Subcutaneous abdominal adipose tissue (tissue), 5 donors: ENCODE measurements around the gene NPTX1.

Experiments used
- H3K27ac ChIP-seq: one replicate; pipeline ENCODE4 v1.7.0; 2013; ENCODE audit warnings: low read depth, mild to moderate bottlenecking, inconsistent platforms, low read length, moderate library complexity
- H3K27me3 ChIP-seq, 5 donors: one replicate each; pipeline ENCODE4 v1.7.0; 2013; ENCODE audit warnings: low read length in 5 of 5, inconsistent platforms in 1 of 5; ENCODE audit not compliant: control insufficient read depth in 5 of 5, insufficient read depth in 4 of 5
- H3K36me3 ChIP-seq, 5 donors: one replicate each; pipeline ENCODE4 v1.7.0; 2013; ENCODE audit warnings: low read length in 5 of 5; ENCODE audit not compliant: control insufficient read depth in 5 of 5, insufficient read depth in 5 of 5
- H3K4me1 ChIP-seq, 5 donors: one replicate each; pipeline ENCODE4 v1.7.0; 2013; ENCODE audit warnings: low read length in 5 of 5, mild to moderate bottlenecking in 3 of 5, moderate library complexity in 1 of 5; ENCODE audit not compliant: control insufficient read depth in 5 of 5, insufficient read depth in 5 of 5
- H3K4me3 ChIP-seq, 5 donors: one replicate each; pipeline ENCODE4 v1.7.0; 2013; ENCODE audit warnings: low read length in 5 of 5, low read depth in 1 of 5
- H3K9ac ChIP-seq, 5 donors: one replicate each; pipeline ENCODE4 v1.7.0; 2013; ENCODE audit warnings: low read length in 5 of 5, mild to moderate bottlenecking in 4 of 5, moderate library complexity in 3 of 5
- H3K9me3 ChIP-seq, 5 donors: one replicate each; pipeline ENCODE4 v1.7.0; 2013; ENCODE audit warnings: low read length in 5 of 5; ENCODE audit not compliant: control insufficient read depth in 5 of 5
- donor health status: healthy.
- donor health status: healthy.
- donor health status: healthy.
- donor health status: healthy.
- donor health status: healthy.

Gene NPTX1

DNA sequence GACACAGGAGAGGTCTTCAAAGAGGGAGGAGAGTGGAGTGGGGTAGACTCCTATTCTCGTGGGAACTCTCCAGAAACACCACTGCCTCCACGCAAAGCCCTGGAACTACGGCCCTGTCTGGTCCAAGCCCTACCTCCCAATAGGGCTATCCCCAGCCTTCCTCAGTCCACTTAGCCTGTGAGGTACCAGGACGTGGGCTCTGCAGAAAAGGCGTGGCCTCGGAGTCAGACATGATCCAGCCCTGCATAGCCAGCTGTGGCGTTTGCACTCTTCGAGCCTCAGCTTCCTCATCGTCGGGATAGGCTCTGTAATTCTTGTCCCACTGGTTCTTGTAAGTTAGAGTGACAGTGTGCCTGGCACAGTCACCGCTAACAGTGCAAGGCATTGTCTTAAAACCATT is 47.6 kb downstream of the NPTX1 start:
- Histone ChIP-seq H3K36me3 (peaks cover 0 to 31% (median 9%) of the 10 kb centered on the region in 5 donors), H3K4me3 (no peak overlapping the region), H3K9me3 (no peaks in the 10 kb centered on the region), H3K9ac (no peak overlapping the region), H3K27ac (no peak overlapping the region), H3K4me1 (peaks cover 0 to 7% (median 7%) of the 10 kb centered on the region in 5 donors), H3K27me3 (no peaks in the 10 kb centered on the region)

DNA sequence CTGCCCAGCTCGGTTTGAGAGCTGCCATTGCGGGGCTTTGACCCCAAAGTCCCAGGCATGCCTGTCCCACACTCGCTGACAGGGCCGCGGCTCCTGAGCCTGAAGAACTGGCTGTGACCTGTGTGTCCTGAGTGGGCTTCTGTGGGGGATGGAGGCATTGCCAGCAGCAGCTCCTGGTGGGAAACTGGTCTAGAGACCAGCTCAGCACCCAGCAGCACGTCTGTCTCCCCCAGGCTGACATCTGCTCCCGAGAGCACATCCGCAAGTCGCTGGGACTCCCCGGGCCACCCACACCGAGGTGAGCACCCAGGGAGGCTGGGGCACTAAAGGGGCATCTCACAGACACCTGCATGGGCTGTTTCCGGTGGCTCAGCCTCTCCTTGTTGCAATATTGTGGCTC is 48.0 kb downstream of the NPTX1 start:
- no peaks in the 10 kb centered on the region for H3K9me3 ChIP-seq
- no peak overlapping the region for H3K27ac ChIP-seq
- H3K4me1 ChIP-seq = peaks cover 0 to 11% (median 10%) of the 10 kb centered on the region in 5 donors
- no peak overlapping the region for H3K4me3 ChIP-seq
- peaks cover 0 to 31% (median 9%) of the 10 kb centered on the region in 5 donors for H3K36me3 ChIP-seq
- H3K27me3 ChIP-seq = no peaks in the 10 kb centered on the region
- H3K9ac ChIP-seq = no peak overlapping the region

DNA sequence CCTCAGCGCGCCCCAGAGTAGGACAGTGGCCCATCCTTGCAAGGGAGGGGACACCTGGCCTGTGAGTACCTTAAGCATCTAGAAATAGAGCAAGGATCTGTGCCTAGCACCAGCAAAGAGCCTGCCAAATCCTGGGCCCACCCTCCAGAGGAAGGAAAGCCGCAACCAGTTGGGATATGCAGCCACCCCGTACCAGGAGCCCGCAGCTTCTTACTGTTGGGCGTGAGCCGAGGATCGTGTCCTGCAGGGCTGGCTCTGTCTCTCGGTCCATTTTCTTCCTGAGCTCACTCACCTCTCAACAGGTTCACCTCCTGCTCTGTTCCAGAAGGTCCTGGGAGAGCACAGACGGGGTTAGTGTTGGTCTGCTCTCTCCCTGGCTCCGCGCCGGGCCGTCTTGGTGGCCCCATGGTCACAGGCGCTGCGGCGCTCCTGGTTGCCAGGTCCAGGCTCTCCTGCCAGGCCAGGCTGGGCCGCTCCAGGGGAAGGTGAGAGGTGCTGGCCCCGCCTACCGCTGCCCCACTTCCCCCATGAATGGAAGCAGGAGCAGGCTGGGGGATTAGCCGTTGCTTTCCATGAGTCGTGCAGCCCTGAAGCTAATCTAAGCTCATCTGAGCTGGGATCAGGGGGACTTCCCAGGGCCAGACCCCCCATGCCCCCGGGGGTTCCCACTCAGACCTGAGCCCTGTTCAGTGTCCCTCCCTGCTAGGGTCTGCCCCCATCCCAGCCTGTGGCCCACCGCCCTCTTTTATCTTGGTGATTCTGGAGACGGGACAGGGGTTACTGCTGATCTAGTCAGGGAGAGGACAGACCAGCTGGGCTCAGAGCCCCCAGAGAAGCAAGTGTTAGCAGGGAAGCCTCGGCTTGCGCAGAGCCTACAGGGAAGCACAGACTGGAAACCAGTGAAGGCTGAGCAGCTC is 48.8 kb downstream of the NPTX1 start:
- Histone ChIP-seq H3K9ac (no peak overlapping the region), H3K4me1 (peaks cover 0 to 16% (median 15%) of the 10 kb centered on the region in 5 donors), H3K27ac (no peak overlapping the region), H3K36me3 (peaks cover 0 to 31% (median 9%) of the 10 kb centered on the region in 5 donors), H3K27me3 (no peaks in the 10 kb centered on the region), H3K4me3 (no peak overlapping the region), H3K9me3 (no peaks in the 10 kb centered on the region)

DNA sequence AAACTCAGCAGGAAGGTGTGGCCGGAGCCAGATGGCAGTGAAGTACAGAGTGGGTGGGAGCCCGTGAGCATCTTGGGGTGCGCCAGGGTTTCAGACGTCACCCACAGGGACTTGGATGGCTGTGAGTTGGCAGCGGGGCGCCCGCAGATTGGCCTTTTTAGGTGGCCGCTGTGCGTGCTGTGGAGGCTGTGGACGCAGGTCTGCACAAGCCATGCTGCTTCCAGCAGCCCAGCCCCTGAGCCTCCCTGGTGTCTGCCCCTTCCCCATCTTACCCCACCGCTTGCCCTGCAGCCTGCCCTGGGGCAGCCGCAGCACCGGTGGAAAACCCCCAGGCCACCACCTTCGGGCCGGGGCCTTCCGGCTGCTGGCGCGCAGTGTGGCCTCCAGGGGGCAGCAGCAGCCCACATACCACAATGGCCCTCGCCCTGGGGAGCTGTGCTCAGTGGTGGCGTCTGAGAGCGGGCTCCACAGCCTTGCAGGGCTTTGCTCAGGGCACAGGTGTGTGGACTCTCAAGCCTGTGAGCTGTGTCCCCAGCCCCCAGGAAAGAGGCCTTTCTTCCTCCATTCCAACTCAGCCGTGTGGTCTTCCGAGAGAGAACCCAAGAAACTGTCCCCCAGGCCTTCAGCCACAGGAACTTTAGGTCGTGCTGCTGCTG is 49.6 kb downstream of the NPTX1 start:
- Histone ChIP-seq H3K9ac (peak overlapping the region in 1 of 5 donors; percentile 52), H3K4me3 (no peak overlapping the region), H3K36me3 (peaks cover 0 to 31% (median 9%) of the 10 kb centered on the region in 5 donors)

GRCh38 chr17:80425835-80426426 is 50.5 kb downstream of the NPTX1 start:
- Histone ChIP-seq H3K27ac (no peak overlapping the region), H3K9me3 (no peaks in the 10 kb centered on the region), H3K36me3 (peaks cover 0 to 31% (median 9%) of the 10 kb centered on the region in 5 donors), H3K4me1 (peaks cover 0 to 16% (median 15%) of the 10 kb centered on the region in 5 donors), H3K27me3 (no peaks in the 10 kb centered on the region), H3K4me3 (no peak overlapping the region), H3K9ac (no peak overlapping the region)

More for the DNA sequence above, 49.6 kb downstream of the NPTX1 start:
- Histone ChIP-seq H3K27ac (no peak overlapping the region), H3K27me3 (no peaks in the 10 kb centered on the region), H3K9me3 (no peaks in the 10 kb centered on the region), H3K4me1 (peaks cover 0 to 16% (median 15%) of the 10 kb centered on the region in 5 donors)

- no peak overlapping the region for H3K27ac ChIP-seq
- no peaks in the 10 kb centered on the region for H3K9me3 ChIP-seq
- peaks cover 0 to 28% (median 13%) of the 10 kb centered on the region in 5 donors for H3K36me3 ChIP-seq
- H3K27me3 ChIP-seq = no peaks in the 10 kb centered on the region
- no peak overlapping the region for H3K9ac ChIP-seq
- H3K4me1 ChIP-seq = peaks cover 0 to 16% (median 15%) of the 10 kb centered on the region in 5 donors
- no peak overlapping the region for H3K4me3 ChIP-seq
Measured at GRCh38 chr17:80424878-80425765, 51.3 kb downstream of the NPTX1 start.

DNA sequence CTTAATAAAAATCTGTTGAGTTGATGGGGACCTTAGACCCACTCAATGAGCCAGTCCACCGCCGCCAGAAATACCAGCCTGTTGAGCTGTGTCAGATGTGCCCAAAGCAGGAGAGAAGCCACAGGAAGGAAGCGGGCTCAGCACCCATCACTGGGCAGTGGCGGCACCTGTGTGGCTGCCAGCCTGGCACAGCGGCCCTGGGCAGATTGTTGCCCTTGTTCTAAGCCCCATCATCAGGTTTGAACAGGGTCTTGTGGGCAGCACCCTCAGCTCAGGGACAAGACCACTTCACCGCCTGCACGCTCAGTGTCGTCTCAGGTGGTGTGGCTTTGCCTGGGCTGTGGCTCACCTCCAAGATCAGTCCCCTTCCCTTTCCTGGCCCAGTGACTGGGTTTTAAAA is 52.1 kb downstream of the NPTX1 start:
- H3K4me3 ChIP-seq = no peak overlapping the region
- peaks cover 0 to 27% (median 21%) of the 10 kb centered on the region in 5 donors for H3K36me3 ChIP-seq
- H3K9me3 ChIP-seq = no peaks in the 10 kb centered on the region
- H3K27ac ChIP-seq = no peak overlapping the region
- peaks cover 0 to 16% (median 15%) of the 10 kb centered on the region in 5 donors for H3K4me1 ChIP-seq
- H3K27me3 ChIP-seq = no peaks in the 10 kb centered on the region
- no peak overlapping the region for H3K9ac ChIP-seq

GRCh38 chr17:80423536-80424225 is 52.7 kb downstream of the NPTX1 start:
- H3K27ac ChIP-seq = no peak overlapping the region
- no peak overlapping the region for H3K9ac ChIP-seq
- no peaks in the 10 kb centered on the region for H3K9me3 ChIP-seq
- H3K4me3 ChIP-seq = no peak overlapping the region
- H3K36me3 ChIP-seq = peaks cover 0 to 22% (median 20%) of the 10 kb centered on the region in 5 donors
- H3K27me3 ChIP-seq = no peaks in the 10 kb centered on the region
- H3K4me1 ChIP-seq = peaks cover 0 to 16% (median 15%) of the 10 kb centered on the region in 5 donors

GRCh38 chr17:80422981-80423380 is 53.4 kb downstream of the NPTX1 start:
- peaks cover 2 to 22% (median 19%) of the 10 kb centered on the region in 5 donors for H3K36me3 ChIP-seq
- H3K27me3 ChIP-seq = no peaks in the 10 kb centered on the region
- no peak overlapping the region for H3K27ac ChIP-seq
- peaks cover 0 to 16% (median 15%) of the 10 kb centered on the region in 5 donors for H3K4me1 ChIP-seq
- no peak overlapping the region for H3K9ac ChIP-seq
- no peaks in the 10 kb centered on the region for H3K9me3 ChIP-seq
- H3K4me3 ChIP-seq = peak overlapping the region in 1 of 5 donors; percentile 18
